NCI-H2227 treated with DMSO at 0.1 percent for 48 hours (cell line): ENCODE results near the gene ZNF396.

Source experiments
- DNase-seq: peaks from one replicate; lab custom pipeline; 2025; lab: John Stamatoyannopoulos, UW

Gene ZNF396

DNA sequence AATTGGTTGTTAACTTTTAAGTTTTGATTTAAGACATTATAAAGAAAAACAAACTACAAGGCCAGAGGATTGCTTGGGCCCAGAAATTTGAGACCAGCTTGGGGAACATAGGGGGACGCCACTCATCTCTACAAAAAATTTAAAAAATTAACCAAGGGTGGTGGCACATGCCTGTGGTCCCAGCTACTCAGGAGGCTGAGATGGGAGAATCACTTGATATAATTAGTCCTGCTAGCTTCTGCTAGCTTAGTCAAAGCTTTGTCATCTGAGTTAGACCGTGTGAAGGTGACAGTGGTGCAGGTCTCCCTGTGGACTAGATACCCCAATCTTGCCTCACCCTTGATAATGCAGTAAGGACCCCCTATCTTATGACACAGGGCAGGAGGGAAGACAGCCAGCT is 6.0 kb upstream of the ZNF396 start:
- no peak for DNase-seq

DNA sequence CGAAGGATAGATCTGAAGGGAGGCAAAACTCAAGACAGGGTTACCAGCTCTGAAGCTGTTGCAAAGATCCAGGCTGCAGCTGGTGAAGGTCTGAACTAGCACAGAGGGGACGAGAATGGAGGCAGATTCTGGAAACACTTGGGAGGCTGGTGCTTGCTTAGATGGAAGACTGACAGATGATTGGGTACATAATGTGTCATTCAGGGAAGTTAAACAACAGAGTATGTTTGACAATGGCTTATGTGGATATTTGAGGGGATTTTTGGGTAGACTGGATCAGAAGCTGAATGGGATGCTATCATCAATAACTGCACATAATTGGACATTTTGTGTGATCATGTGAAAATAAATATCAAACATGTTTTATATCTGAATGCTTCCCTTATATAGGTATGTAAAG is 2.3 kb upstream of the ZNF396 start:
- no peak for DNase-seq

DNA sequence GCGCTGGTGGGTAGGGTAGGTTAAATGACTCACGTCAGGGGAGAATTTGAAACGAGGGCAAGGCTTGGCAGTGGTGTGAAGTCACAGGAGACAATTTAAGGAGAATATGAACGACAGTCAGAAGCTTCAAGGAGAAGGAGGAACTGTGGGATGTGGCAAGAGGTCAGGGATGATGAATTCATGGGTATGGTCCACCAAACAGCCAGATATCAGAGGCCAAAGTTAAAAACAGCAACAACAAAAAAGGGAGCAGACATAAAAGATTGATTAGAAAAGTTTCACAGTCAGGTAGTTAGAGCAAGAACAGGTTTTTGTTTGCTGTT is 1.4 kb upstream of the ZNF396 start:
- DNase-seq, result no peak

DNA sequence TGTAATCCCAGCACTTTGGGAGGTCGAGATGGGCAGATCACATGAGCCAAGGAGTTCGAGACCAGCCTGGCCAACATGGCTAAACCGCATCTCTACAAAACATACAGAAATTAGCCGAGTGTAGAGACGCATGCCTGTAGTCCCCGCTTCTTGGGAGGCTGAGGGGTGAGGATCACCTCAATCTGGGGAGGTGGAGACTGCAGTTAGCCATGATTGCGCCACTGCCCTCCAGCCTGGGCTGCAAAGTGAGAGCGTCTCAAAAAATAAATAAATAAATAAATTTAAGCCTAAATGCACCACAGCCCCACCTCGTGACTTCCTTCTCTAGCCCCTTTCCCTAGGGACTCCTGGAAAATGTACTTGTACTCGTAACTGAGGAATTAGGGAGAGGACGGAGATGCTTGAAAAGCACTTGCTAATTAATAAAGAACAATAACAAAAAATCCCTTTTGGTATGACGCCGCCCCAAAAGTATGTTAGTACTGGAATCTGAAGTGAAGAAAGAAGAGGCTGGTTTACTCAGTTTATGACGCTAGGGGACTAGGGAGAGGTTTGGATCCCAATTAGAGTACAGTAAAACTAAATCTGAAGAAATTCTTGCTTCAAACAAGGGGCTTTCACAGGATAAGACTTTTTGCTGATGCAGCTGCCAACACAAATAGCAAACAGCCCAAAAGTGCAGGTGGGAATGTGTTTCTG is 887 bp upstream of the ZNF396 start:
- no peak for DNase-seq

DNA sequence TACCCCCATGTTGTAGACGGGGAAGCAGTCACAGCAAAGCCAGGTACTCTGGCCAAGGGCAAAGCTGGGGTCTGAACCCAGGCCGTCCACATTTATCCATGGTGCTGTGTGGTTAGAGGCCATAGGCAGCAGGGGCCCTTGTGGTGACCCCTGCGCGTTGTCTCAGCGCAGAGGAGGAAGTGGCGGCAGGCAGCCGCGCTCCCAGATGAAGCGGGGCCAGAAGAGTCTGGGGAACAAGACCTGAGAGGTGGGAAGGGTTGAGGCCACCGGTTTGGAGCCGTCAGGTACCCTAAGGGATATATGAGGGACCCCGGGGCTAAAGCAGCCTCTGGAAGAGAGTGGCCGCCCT is 770 bp downstream of the ZNF396 start:
- DNase-seq, result no peak

DNA sequence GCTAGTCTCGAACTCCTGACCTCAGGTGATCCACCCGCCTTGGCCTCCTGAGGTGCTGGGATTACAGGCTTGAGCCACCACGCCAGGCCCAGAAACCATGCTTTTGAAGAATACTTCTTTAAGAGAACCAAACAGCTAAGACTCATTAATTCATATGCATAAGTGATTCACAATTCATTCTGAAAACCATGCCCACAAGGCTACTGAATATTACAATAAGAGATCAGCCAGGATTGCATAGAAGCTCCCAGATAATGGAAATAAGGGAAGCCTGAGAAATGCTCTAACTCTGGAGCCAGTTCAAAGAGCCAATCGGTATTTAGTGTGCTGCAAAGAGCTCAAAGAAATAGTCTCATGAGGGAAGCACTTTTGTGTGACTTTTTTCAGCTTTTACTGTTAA is 2.4 kb downstream of the ZNF396 start:
- no peak for DNase-seq

DNA sequence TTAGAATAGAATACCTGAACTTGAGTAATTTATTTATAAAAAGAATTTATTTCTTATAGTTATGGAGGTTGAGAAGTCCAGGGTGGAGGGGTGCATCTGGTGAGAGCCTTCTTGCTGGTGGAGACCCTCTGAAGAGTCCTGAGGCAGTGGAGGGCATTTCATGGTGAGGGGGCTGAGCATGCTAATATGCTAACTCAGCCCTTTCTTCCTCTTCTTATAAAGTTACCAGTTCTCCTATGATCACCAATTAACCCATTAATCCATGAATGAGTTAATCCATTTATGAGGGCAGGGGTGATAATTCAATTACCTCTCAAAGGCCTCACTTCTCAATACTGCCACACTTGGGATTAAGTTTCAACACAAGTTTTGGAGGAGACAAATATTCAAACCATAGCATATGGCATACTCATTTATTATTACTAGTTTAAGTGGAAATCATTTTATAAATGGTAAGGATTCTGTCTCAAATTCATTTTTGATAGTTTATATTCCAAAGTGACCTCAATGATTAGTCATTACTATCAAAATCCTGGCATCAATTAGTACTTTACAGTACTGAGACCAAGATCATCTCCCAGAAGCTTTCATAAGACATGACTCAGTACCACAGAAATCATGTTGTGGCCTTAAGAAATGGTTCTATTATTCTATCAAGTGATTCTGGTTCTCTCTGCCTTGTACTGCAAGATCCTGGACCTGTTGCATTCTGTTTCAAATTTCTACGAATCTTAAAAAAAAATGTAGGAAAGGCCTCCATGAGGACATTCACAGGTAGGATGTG is 5.5 kb downstream of the ZNF396 start:
- DNase-seq, result no peak

DNA sequence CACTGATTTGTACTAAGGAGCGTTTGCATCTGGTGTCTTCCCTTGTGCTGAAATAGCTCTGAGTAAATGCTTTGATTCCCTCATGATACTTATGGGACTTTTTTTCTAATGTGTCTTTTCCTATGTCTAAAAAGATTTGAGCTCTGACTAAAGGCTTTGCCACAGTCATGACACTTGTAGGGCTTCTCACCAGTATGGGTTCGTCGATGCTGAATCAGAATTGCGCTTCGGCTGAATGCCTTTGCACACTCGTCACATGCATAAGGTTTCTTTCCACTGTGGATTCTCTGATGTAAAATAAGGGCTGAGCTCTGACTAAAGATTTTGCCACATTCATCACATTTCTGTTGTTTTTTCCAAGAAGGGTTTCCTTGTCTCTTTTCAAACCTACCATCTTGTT is 8.0 kb downstream of the ZNF396 start:
- no peak for DNase-seq

DNA sequence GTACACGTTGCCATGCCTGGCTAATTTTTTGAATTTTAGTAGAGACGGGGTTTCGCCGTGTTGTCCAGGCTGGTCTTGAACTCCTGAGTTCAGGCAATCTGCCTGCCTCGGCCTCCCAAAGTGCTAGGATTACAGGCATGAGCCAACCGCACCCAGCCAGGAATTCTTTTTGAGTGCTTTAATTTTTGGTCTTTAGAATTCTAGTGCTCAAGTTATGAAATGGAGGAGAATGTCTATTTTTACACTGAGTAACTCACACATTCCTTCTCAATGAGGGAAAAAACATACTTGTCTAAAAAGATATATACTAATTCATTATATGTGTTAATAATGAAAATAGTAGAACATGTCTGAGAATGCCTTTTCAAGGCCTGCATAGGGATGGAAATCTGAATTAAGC is 8.5 kb downstream of the ZNF396 start:
- no peak for DNase-seq

DNA sequence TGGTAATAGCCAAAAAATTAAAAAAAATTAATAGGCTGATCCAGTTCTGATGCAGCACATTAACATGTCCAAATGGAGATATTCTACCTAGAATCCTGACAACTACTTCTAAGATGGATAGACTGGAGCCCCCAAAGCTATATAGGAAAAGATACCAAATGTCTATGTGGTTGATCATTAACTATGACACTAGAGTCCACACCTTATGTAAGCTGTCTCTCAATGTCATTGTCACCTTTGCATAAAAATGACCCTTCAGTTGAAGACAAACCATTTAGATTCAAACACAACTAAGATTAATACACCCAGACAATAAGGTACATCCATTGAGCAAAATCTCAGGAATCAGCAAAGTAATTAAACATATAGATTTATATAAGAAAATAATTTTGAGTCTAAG is 14.6 kb downstream of the ZNF396 start:
- DNase-seq, result no peak

DNA sequence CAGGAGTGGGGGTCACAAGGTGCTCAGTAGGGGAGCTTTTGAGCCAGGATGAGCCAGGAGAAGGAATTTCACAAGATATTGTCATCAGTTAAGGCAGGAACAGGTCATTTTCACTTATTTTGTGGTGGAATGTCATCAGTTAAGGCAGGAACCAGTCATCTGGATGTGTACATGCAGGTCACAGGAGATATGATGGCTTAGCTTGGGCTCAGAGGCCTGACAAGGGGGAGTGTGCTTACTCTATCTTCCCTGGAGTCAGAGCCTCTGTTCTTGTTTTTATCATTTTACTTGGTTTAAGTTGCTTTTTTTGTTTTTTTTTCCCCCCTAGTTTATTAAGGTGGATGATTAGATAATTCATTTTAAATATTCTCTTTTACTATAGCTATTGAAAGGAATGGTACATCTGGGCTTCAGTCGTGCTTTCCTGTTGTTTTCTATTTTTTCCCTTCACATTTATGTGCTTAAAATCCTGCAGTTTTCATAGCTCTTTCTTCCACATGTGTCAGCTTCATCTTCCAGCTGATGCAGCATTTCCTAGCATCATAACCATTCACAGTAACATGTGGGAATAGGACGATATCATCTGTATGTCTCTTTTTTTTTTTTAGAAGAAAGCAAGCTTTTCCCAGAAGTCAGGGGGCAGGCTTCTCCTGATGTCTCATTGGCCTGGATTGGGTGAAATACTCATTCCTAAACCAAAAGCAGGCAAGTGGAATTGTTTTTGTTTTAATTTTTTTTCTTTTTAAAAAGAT is 15.4 kb downstream of the ZNF396 start:
- DNase-seq, result no peak

DNA sequence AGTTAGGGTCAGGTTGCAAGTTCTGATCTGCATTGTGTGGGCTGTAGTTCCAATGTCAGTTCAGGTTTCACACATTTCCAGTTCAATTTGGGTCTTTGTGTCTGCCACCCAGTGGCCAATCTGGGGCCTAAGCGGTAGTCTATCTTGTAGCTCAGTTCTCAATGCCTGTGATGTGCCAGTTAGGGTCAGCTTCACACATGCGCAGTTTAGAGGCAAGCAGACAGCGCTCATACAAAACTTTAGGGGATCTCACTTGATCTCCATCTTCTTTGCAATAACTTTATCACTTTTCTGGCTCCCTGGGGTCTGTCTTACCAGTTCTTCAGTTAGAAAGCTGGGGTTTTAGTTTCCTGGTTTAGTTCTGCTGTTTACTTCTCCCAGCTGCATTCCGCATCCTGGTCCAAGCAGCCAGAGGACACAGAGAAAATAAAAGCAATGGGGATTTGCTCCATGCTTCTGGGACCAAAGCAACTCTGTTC is 22.0 kb downstream of the ZNF396 start:
- DNase-seq, result peak; percentile 76

DNA sequence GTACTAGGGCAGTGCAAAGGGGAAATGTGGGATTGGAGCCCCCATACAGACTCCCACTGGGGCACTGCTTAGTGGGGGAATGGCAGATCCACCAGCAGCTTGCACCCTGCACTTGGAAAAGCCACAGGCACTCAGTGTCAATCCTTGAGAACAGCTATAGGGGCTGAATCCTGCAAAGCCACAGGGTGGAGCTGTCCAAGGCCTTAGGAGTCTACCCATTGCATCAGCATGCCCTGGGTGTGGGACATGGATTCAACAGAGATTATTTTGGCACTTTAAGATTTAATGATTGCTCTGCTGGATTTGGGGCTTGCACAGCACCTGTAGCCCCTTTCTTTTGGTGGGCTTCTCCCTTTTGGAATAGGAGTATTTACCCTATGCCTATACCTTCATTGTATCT is 24.4 kb downstream of the ZNF396 start:
- no peak for DNase-seq

DNA sequence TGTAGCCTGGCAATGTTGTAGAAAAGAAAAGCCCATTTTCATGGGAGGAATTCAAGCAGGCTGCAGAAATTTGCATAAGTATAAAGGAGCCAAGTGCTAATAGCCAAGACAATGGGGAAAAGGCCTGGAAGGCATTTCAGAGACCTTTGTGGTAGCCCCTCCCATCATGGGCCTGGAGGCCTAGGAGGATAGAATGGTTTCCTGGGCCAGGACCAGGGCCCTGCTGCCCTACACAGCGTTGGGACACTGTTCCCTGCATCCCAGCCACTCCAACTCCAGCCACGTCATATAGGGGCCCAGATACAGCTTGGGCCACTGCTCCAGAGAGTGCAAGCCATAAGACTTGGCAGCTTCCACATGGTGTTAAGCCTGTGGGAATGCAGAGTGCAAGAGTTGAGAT is 24.9 kb downstream of the ZNF396 start:
- no peak for DNase-seq

DNA sequence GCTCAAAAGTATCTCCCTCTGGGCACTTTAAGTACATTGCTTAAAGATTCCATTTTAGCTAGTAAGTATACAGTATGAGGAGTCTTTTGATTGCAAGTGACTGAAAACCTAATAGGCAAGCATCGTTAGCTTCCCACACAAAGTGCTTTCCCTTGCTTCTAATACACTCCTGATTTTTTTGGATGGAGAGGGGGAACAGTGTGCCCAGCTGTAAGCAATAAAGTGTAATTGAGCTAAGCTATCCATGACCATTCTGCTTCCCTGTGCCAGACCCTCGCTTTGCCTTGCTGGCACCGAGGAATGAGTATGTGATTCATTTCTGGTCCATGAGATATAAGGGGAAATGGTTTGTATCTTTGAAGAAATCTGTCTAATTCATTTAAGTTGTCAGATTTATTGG is 29.1 kb downstream of the ZNF396 start:
- no peak for DNase-seq

DNA sequence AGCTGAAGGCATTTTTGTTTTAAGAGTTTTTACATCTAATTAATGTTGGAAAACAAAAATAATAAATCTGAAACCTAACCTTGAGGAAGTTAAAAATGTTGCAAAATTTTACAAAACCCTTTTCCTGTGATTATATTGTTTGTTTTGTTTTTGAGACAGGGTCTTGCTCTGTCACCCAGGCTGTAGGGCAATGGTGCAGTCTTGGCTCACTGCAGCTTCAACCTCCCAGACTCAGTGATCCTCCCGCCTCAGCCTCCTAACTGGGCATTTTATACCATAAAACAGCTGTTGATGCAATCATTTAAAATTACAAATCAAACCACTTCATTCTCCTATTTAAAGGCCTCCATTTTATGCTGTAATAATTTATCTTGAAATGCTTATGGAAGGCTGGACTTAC is 31.2 kb downstream of the ZNF396 start:
- no peak for DNase-seq

DNA sequence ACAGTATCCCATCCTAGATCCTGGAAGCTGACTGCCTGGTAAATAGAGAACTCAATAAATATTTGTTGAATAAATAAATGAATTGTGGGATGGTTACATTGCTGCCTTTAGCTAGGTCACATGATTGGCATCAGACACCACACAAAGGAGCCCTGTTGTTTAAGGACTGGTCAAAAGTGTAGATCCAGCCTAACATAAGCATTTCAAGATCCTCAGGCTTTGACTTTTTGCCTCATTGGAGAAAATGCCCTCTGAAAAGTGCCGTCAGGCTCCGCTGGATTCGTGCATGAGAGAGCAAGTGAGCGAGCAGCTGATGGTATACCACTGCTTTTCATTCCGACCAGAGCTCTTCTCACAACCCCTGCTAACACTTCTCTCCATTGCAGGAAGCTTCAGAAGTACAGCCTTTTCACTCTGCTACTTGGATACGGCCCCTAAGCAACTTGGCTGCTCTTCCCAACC is 31.6 kb downstream of the ZNF396 start:
- peak; percentile 28 for DNase-seq

DNA sequence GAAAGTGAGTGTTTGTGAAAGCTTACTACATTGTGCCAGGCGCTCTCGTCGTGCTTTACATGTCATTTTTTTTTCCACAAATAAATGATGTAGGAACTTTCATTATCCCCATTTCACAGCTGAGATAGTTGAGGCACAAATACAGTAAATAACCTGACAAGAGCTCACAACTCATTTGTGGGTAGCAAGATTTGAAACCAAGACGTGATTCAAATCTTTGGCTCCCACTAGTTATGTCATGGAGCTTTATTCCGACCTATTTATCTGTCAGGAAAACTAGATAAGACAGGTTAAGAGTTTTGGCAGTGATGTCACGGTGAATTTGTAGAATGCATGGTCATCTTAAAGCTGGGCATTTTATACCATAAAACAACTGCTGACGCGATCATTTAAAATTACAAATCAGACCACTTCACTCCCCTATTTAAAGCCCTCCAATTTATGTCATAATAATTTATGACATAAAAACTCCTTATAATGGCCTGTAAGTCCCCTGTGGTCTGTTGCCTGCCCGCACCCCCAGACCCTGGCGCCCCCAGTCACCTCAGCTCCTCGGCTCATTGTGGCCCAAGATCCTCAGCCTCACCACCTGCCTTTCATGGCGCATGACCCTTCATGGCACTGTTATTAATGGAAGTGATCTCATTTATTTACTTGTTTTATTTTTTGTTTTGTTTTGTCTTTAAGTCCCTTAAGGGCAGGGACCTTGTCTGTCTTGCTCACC is 32.2 kb downstream of the ZNF396 start:
- no peak for DNase-seq

DNA sequence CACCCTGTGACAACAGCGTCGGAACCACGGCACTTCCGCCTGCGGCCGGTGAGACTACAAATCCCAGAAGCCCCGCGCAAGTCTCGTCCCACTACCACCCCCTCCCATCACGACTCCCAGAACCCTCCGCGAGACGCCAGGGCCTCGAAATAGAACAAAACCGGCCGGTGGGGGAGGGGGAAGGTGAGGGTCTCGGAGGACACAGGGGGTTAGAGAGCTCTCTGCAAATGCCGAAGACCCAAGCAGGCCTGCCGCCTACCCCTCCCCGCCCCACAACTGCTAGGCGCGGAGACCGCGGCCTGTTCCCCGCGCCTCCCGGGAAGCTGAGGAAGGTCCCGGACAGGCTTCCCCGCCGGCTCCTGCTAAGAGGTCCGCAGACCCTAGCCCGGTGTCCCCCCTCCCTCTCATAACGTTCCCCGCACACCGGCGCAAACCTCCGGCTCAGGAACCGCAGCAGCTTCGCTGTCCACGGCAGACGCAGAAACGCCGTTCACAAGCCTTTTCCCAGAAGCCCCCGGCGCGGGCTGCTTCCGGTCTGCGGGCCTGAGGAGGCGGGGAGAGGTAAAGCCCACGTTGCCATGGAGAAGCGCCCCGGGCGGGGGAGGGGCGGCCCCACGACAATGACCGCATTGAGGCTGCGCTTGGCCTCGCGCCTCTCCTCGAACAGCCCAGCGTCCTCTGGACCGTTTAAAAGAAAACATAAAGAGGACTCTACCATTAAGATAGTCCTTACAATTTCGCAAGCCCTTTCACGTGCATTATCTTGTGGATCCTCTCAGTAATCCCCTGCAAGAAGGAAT is 33.0 kb downstream of the ZNF396 start, which contains the start of gene ZNF24:
Gene ZNF24, minus strand, starts transcription at position 485 of the 800 bp plus-strand sequence. CDS start 3,770 bp downstream, outside the sequence.
- DNase-seq, result peak; percentile 92

DNA sequence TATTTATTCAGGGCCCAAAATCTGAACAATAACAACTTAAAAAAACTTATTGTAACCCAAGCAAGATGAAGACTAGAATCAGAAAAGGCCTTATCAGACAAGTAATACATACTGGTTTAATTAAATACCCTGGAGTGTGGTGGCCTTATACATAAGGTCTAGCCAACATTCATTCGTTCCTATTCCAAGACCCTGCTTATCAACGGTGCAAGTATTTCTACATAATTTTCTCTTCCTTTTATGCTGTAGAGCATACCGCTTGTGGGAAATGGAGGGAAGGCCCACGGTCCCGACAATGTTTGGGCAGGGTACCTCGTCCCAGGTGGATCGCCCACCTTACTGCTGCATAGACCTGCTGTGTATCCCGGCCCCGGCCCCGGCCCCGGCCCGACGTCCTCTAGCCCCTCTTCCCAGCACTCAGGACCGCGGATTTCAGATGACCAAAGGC is 33.6 kb downstream of the ZNF396 start:
- DNase-seq, result no peak

DNA sequence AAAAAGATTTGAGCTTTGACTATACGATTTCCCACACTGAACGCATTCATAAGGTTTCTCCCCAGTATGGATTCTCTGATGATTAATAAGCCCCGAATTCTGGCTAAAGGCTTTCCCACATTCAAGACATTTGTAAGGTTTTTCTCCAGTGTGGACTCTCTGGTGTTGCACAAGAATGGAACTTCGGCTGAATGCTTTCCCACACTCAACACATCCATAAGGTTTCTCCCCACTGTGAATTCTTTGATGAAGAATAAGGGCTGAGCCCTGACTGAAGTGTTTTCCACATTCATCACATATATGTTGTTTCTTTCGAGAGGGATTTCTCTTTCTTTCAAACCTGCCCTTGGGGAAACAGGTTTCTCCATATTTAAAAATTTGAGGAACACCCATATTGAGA is 39.9 kb downstream of the ZNF396 start:
- DNase-seq, result no peak
